Pancreas (tissue), 10 donors: ENCODE data around the gene FAM193A. TPM values are rescaled to one million over a fixed set of nuclear protein-coding genes. Genes with fewer than 3 reads are reported as not detected.
A peak's percentile ranks its signal among the peaks of the same experiment; 100 is the strongest.

Experiments
- ATAC-seq, 4 donors: fragments of 200-7000 bp; cut with Tn5 transposase; one replicate each; pipeline versions ENCODE4 v1.8.0 to v1.9.1; 2020; ENCODE audit warnings: mild to moderate bottlenecking in 4 of 4, moderate library complexity in 4 of 4
- DNase-seq, 6 donors: peaks; one replicate each; pipeline ENCODE4 v3.0.0-alpha.2; 2020
- FAIRE-seq: peaks from 2 replicates; lab custom pipeline; 2012; peaks lifted over from hg19 to GRCh38; lab: Jason Lieb, UNC
- H3K27ac ChIP-seq, 4 donors: fragments of 200-600 bp; sonication (generic); 1 replicate in 3 of 4; 2 replicates in 1 of 4; pipeline versions ENCODE4 v1.5.0 to v1.8.0; 2020
- H3K27me3 ChIP-seq, 4 donors: fragments of 200-600 bp; one replicate each; pipeline ENCODE4 v1.8.0; 2021
- H3K36me3 ChIP-seq, 3 donors: fragments of 200-600 bp; sonication (generic) in 1 of 3; one replicate each; pipeline versions ENCODE4 v1.5.0 to v1.8.0; 2020 to 2021
- H3K4me1 ChIP-seq, 3 donors: fragments of 200-600 bp; one replicate each; pipeline ENCODE4 v1.8.0; 2021
- H3K4me3 ChIP-seq, 4 donors: fragments of 200-600 bp; sonication (generic) in 2 of 4; one replicate each; pipeline versions ENCODE4 v1.5.0 to v1.8.0; 2020 to 2021
- H3K9me3 ChIP-seq, 4 donors: fragments of 200-600 bp; one replicate each; pipeline ENCODE4 v1.8.0; 2021
- WGBS, 2 donors: extraction: QIAGEN DNeasy Blood & Tissue Kit; methylation state at CpG; one replicate each; pipeline ENCODE4 v1.1.7; 2013; 5-methylcytosine and 5-hydroxymethylcytosine counted together
- intact Hi-C, 3 donors: fragments of 100-400 bp; cut with DNase I; formaldehyde crosslinking; loops; one replicate each; pipeline versions ENCODE4 v1.11.1 to v1.14.2; 2022
- polyA plus RNA-seq, 2 donors: library from polyadenylated mRNA; stranded (reverse); fragments of 200-250 nt; gene quantifications; one replicate each; pipeline ENCODE4 v1.2.3, GENCODE V29; 2013
- total RNA-seq, 6 donors: library from RNA; stranded (reverse); fragmentation: NEBNext Ultra II Directional in 4 of 6; extraction: Animal tissue kit (Norgen Biotek cat#: 25700) in 4 of 6; gene quantifications; one replicate each; pipeline versions ENCODE4 v1.2.1 to v1.2.4, GENCODE V29; 2021 to 2023
- TF ChIP-seq, protein P1 (sequence below), 4 donors: fragments of 200-600 bp; sonication (generic) in 3 of 4; IDR thresholded peaks; one replicate each; pipeline versions ENCODE4 v1.5.0 to v1.8.0; 2021; ENCODE audit warnings: antibody characterized with exemption in 4 of 4
- donor health status: healthy with polysubstance abuse.
- donor health status: DM: no; HTN: no; CAD: no; lungs with moderate emphysema.
- donor health status: DM: no; HTN: no; CAD: no.
- donor health status: control.
- donor health status: control.
- donor health status: Bipolar disorder and iron deficiency.
- donor health status: DM: yes; HTN: yes; CAD: no.
- donor health status: DM: no; HTN: no; CAD: no.
- donor health status: DM: no; HTN: no; CAD: no.
- donor health status: DM: yes; HTN: yes; CAD: no.

FAM193A gene
- total and polyA plus RNA-seq, 8 donors: 10.1 to 17.0 (median 10.7) TPM

DNA sequence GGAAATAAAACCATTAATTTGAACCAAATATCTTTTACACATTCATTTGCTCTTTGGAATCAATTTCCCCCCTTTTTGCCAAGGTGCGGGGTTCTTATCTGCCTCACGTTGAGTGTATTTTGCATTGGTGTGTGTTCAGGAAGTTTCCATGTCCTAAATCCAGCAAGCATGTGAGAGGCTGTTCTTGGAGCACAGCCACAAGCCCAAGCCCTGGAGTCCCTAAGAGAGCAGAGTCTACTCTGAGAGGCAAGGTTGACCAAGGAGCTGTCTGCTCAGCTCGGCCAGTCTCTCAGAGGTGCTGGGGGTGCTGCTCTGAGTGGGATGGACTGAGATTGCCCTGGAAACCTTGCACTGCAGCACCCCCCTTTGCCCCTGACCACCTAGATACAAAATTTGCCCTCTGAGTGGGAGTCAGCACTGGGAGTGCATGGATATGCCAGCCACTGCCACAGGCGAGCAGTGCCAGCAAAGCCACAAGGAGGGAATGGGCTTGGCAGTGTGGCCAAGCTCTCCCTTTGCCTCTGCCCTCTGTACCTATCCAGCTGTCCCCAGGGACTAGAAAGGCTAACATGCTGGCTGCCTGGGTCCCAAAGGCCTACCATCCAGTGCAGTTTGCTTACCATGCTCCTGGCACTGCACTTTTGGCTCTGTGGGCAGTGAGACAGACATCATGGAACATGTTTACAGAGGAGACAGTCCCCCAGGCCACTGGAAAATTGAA is 20.5 kb upstream of the FAM193A start:
- FAIRE-seq (no peak), DNase-seq (no peak), ATAC-seq (peak in 2 of 4 donors; percentile 28 to 47)
- H3K4me3 ChIP-seq: no peak overlapping the region
- no peaks in the 10 kb centered on the region for H3K27me3 ChIP-seq
- no peaks in the 10 kb centered on the region for H3K4me1 ChIP-seq
- intact Hi-C loops: no loop called here
- H3K9me3 ChIP-seq: no peaks in the 10 kb centered on the region
- TF ChIP-seq, protein P1, sequence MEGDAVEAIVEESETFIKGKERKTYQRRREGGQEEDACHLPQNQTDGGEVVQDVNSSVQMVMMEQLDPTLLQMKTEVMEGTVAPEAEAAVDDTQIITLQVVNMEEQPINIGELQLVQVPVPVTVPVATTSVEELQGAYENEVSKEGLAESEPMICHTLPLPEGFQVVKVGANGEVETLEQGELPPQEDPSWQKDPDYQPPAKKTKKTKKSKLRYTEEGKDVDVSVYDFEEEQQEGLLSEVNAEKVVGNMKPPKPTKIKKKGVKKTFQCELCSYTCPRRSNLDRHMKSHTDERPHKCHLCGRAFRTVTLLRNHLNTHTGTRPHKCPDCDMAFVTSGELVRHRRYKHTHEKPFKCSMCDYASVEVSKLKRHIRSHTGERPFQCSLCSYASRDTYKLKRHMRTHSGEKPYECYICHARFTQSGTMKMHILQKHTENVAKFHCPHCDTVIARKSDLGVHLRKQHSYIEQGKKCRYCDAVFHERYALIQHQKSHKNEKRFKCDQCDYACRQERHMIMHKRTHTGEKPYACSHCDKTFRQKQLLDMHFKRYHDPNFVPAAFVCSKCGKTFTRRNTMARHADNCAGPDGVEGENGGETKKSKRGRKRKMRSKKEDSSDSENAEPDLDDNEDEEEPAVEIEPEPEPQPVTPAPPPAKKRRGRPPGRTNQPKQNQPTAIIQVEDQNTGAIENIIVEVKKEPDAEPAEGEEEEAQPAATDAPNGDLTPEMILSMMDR (IDR thresholded peaks at IDR 0.05): no peak
- no peak overlapping the region for H3K27ac ChIP-seq
- 58 to 62% methylated on average over 4 of the region's 4 CpGs for WGBS, 2 donors
- peaks cover 0 to 36% (median 11%) of the 10 kb centered on the region in 3 donors for H3K36me3 ChIP-seq

DNA sequence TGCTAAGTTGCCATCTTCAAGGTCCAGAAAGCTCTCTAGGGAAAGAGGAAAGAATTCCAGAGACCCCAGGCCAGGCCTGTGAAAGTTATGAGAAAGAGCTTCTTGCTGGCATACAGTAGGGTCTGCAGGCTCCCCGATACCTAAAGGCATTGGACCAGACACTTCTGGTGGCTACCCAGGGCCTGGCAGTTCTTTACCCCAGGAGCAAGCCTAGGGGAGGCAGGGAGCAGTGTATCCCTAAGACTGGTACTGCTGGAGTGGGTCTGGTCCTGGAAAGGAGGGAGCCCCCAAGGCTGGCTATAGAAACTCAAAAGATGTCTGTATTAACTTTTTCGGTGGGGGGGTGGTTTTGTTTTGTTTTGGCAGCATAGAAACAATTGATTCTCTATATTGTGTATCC is 19.8 kb upstream of the FAM193A start:
- DNase-seq: no peak
- no peak overlapping the region for H3K4me3 ChIP-seq
- no peaks in the 10 kb centered on the region for H3K27me3 ChIP-seq
- H3K9me3 ChIP-seq: no peaks in the 10 kb centered on the region
- TF ChIP-seq, protein P1 (IDR thresholded peaks at IDR 0.05): no peak
- intact Hi-C loops: no loop called here
- no peak overlapping the region for H3K27ac ChIP-seq
- no peaks in the 10 kb centered on the region for H3K4me1 ChIP-seq
- no peak for ATAC-seq
- peaks cover 0 to 36% (median 11%) of the 10 kb centered on the region in 3 donors for H3K36me3 ChIP-seq
- FAIRE-seq: no peak
- 82 to 98% methylated on average over 2 of the region's 2 CpGs for WGBS, 2 donors

DNA sequence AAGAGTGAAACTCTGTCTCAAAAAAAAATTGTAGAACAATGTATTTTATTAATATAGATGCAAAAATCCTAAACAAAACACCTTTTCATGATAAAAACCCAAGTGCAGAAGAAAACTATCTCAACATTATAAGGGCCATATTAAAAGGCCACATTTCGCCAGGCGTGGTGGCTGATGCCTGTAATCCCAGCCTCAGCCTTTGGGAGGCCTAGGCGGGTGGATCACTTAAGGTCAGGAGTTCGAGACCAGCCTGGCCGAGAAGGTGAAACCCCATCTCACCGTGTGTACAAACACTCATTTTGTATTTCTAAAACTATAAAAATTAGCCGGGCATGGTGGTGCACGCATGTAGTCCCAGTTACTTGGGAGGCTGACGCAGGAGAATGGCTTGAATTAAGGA is 9.9 kb upstream of the FAM193A start:
- TF ChIP-seq, protein P1 (IDR thresholded peaks at IDR 0.05): no peak
- intact Hi-C loops: no loop called here
- 93 to 94% methylated on average over 9 of the region's 9 CpGs for WGBS, 2 donors

DNA sequence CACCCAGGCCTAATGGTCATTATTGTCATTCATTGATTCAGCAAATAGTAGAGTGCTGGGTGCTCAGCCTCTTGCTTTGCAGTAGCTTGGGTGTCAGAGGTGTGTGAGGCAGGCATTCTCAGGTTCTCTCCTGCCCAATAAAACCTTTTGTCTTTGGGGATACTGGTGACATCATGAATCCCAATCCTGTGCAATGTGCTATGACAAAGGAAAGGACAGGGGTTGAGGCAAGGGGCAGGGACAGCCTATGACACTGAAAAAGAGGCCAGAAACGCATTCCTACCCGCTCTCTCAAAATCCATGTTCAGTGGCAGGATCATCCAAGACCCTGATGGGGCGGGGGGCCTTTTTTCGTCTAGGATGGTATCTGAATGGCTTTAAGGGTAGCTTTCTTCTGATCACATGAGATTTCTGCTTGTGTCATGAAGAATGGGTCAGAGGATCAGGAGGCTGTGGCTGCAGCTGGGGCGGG is 1.5 kb upstream of the FAM193A start:
- intact Hi-C loops: no loop called here
- Histone ChIP-seq H3K4me3 (peak overlapping the region in 2 of 4 donors; percentile 85 to 89), H3K27me3 (no peaks in the 10 kb centered on the region), H3K27ac (peak overlapping the region in 3 of 4 donors; percentile 76 to 86 (median 85)), H3K9me3 (no peaks in the 10 kb centered on the region), H3K36me3 (no peaks in the 10 kb centered on the region), H3K4me1 (peaks cover 0 to 12% (median 6%) of the 10 kb centered on the region in 3 donors)
- DNase-seq (no peak), ATAC-seq (no peak), FAIRE-seq (no peak)
- 75 to 77% methylated on average over 5 of the region's 5 CpGs for WGBS, 2 donors
- TF ChIP-seq, protein P1 (IDR thresholded peaks at IDR 0.05): no peak

More for the DNA sequence above, 9.9 kb upstream of the FAM193A start:
- Histone ChIP-seq H3K9me3 (no peaks in the 10 kb centered on the region), H3K4me3 (no peak overlapping the region), H3K4me1 (no peaks in the 10 kb centered on the region), H3K36me3 (no peaks in the 10 kb centered on the region), H3K27me3 (no peaks in the 10 kb centered on the region), H3K27ac (no peak overlapping the region)
- FAIRE-seq (no peak), ATAC-seq (no peak), DNase-seq (no peak)
